IPS-NIHi7 (cell line): Measurements from ENCODE around the gene TUBGCP5.
"Not testable (repeated sequence)": the region's sequence is repeated elsewhere in the genome, so short reads cannot be mapped to it uniquely, and the experiment has no call there.

ENCODE experiments used
- DNase-seq: peaks from one replicate; pipeline ENCODE4 v3.0.0; 2012; ENCODE audit warnings: mixed read lengths; ENCODE audit errors: extremely low spot score

The TUBGCP5 gene

GRCh38 chr15:23041736-23042135 lies 2.4 kb upstream of the TUBGCP5 start:
- not testable (repeated sequence) for DNase-seq

- no peak for DNase-seq
Observed at GRCh38 chr15:23039917-23040281, 530 bp upstream of the TUBGCP5 start.

DNA sequence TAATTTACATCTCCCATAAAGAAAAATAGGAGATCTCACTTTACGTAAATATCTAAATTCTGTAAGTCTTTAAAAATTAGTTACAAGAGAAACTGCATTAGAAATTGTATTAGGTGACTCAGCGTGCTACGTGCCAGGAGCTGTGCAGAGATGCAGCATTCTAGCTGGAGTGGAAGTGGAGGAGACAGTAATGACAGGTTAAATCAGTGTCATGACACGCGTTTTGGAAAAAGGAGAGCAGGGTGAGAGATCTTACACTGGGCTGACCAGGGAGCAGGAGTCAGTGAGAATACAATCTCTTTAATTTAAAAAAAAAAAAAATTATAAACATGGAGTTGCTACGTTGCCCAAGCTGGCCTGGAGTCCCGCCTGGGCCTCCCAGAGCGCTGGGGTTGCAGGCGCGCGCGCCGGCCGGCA lies 635 bp downstream of the TUBGCP5 start:
- no peak for DNase-seq

DNA sequence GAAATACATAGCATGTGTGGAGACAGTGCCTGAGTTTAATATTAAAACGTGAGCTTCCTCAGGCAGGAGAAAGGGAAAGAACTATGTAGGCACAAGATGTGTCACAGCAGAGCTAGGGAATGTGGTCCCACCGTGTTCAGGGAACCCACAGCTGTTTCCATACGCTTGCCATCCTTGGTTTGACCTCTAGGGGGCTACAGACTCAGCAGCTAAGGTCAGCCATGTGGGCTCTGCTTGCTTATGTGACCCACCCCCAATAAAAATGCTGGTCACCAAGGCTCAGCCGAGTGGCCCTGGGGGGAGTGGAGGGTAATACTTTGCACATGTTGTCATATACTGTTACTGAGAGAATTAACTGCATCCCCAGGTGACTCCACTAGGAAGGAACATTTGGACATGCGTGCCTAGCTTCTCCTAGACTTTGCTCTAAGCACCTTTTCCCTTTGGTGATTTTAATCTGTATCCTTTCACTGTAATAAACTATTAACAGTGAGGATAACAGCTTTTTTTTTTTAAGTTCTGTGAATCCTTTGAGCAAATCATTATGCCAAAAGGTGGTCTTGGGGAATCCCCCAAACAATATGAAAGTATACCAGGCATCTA lies 3.3 kb downstream of the TUBGCP5 start:
- DNase-seq: peak; percentile 85

GRCh38 chr15:23033979-23034378 lies 5.4 kb downstream of the TUBGCP5 start:
- DNase-seq: no peak

GRCh38 chr15:23026218-23026617 lies 13.2 kb downstream of the TUBGCP5 start:
- DNase-seq: no peak

GRCh38 chr15:23022156-23022555 lies 17.2 kb downstream of the TUBGCP5 start:
- DNase-seq: no peak

DNA sequence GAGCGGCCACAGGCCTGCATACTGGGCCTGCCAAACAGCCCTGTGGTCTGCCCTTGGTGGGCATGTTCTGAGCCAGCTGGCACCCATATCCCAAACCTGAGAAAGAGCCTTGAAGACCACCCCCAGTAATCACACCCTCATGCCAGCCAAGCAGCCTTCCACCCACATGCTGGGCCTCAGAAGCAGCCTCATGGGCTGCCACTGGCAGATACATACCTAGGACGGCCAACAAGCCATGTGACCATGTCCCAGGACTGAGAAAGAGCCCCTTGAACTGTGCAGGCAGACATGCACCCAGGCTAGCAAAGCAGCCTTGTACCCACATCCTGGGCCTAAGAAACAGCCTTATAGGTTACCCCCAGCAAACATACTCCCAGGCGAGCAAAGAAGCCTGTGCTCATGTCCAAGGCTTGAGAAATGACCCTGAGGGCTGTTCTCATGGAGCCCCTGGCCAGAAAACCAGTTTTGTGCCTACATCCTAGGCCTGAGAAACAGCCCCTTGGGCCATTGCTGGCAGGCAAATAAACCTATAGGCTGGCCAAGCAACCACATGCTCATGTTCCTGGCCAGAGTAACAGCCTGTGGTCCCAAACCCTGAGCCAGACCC lies 24.9 kb downstream of the TUBGCP5 start:
- DNase-seq: no peak

GRCh38 chr15:23013681-23014080 lies 25.7 kb downstream of the TUBGCP5 start:
- no peak for DNase-seq

- DNase-seq: not testable (repeated sequence)
Observed at GRCh38 chr15:23012616-23013015, 26.8 kb downstream of the TUBGCP5 start.

GRCh38 chr15:23003736-23004135 lies 35.6 kb downstream of the TUBGCP5 start:
- no peak for DNase-seq

GRCh38 chr15:23002920-23003319 lies 36.4 kb downstream of the TUBGCP5 start:
- no peak for DNase-seq

- no peak for DNase-seq
Observed at GRCh38 chr15:22995795-22996194, 43.6 kb downstream of the TUBGCP5 start.

DNA sequence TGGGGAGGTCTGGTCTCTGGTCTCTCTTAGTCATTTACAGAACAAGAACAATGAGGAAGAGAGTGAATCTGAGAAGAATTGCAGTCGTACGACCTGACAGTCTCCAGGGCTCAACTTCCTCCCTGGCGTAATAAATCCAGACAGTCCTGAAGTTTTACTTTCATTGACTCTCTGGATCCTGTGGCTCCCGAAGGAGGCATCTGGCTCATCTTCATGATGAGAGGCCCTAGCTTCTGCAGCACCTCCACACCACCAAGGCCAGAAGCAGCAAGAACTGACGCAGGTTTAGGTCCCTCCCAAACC lies 47.4 kb downstream of the TUBGCP5 start:
- DNase-seq: no peak

GRCh38 chr15:22989576-22990477 lies 49.5 kb downstream of the TUBGCP5 start:
- DNase-seq: no peak

DNA sequence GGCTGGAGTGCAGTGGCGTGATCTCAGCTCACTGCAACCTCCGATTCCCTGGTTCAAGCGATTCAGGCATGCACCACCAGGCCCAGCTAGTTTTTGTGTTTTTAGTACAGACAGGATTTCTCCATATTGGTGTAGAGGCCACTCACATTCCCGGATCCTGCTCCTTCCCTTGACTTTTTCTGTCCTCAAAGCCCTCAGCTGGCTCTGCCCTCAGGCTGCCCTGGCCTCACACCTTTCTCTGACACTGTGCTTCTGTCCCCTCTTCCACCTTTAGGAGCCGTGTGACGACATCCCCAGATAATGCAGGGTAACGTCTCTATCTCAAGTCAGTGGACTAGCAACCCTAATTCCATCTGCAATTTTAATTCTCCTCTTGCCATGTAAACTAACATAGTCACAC lies 50.6 kb downstream of the TUBGCP5 start:
- no peak for DNase-seq

GRCh38 chr15:22981931-22982330 lies 57.4 kb downstream of the TUBGCP5 start:
- not testable (repeated sequence) for DNase-seq

DNA sequence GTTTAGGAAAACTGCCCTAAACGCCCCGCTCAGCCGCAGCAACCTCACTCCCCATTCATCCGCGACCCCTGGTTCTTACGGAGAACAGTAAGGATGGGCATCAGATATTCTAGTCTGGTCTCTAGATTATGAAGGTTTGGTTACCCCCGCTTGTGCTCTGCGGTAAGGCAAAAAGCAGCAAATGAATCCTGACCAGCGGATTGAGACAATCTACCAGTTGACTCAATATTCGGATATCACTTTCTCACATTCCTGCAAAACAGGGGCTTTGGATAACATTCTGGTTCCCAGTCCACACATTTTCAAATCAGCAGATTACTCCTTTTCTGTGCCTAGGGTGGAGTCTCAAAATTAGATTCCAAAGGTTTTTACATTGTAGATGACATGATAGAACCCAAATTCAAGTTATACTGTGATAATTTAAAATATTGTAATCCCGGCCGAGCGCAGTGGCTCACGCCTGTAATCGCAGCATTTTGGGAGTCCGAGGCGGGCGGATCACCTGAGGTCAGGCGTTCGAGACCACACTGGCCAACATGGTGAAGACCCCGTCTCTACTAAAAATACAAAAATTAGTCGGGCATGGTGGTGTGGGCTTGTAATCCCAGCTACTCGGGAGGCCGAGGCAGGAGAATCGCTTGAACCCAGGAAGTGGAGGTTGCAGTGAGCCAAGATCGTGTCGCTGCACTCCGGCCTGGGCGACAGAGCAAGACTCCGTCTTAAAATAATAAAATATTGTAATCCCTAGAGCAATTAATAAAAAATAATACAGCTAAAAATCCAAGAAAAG lies 58.1 kb downstream of the TUBGCP5 start:
- DNase-seq: no peak

DNA sequence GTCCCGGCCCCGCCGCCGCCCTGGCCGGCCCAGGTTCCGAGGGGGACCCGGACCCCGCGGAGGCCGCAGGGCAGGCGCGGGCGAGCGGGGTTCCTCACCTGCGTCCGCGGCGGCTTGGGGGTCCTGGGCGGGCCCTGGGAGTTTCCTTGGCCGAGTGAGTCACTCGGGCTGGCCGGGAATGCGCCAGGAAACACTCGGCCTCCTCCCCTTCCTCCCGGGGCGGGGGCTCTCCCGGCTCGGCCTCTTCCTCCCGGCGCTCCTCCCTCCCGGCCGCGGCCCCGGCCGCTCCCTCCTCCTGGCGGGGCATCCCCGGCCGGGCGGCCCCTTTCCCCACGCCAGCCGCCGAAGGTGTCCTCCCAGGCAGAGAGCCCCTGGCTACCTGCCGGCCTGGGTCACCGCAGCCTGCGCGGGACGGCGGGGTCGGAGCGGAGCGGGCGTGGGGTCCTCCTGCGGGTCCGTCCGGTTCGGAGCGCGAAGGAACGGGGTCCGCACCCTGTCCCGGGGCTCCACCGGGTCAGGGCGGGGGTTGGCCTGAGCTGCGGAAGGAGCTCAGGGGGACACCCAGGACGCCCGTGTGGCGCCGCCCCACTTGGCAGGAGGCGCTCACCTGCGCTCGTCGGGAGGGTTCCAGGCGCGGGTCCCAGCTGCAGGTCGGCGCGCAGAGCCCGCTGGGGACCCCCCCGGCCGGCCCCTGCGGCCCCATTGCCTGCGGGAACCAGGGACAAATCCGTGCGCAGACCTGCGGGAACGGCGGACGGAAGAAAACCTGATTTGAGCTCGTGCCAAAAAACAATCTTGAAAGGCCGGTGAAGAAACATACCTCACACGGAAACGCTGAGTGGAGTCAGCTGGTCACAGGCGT lies 58.9 kb downstream of the TUBGCP5 start, which contains the start of gene CYFIP1:
TSS of gene CYFIP1 (minus strand) at position 180 of the 862 bp plus-strand sequence. CDS start 33,083 bp downstream, outside the sequence.
- peak; percentile 95 for DNase-seq

GRCh38 chr15:22979238-22980188 lies 59.9 kb downstream of the TUBGCP5 start:
- DNase-seq: peak; percentile 55
